ENCODE data around the gene GPR160. TPM values are rescaled to one million over a fixed set of nuclear protein-coding genes. Genes with fewer than 3 reads are reported as not detected.

Gene GPR160
- total RNA-seq, 1 donor from 2014 or later, result 14.6 TPM

DNA sequence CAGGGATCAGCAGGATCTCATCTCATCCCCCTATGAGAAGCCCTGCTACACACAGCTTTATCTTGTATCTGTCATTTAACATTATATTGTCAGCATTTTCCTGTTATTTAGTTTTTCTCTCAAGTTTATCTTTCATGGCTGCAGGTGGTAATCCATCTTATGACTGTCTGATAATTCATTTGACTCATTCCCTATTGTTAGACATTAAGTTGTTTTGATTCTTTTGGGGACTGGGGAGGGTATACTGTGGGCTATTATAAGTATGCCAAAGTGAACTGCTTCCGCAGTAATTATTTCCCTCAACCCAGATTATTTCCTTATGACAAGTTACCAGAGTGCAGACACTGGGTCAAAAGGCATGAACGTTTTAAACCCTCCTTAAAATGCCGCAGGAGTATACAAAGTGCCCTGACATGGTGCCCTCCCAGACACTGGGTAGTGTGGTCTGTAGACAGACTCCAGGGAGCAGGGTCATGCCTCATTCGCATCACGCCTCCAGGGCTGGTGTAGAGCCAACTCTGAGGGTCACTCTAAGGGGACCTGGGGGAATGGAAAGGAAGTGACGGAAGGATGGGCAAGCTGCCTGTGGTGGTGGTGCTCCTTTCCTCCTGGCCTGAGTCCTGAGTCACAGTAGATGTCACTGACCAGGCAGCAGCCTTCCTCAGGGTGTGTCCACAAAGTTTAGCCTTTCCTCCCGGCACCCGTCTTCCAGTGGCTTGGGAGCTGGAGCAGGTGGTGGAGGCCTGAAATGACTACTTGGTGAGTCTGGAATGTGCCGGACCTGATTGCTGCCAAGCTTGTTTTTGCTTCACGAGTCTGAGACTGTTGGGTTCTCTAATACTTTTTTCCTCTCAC, 11.6 kb downstream of the GPR160 start:
- no peaks in the 10 kb centered on the region for H3K36me3 Mint-ChIP-seq (ENCODE audit: low read depth, unreplicated experiment)
- H3K4me3 Mint-ChIP-seq (ENCODE audit: unreplicated experiment), result no peak overlapping the region
- peaks cover 3% of the 10 kb centered on the region for H3K27me3 Mint-ChIP-seq (ENCODE audit: unreplicated experiment)
- DNase-seq (ENCODE audit: low spot score), result no peak
- H3K4me1 Mint-ChIP-seq (ENCODE audit: unreplicated experiment), result peaks cover 4% of the 10 kb centered on the region
- TF ChIP-seq, protein P1, sequence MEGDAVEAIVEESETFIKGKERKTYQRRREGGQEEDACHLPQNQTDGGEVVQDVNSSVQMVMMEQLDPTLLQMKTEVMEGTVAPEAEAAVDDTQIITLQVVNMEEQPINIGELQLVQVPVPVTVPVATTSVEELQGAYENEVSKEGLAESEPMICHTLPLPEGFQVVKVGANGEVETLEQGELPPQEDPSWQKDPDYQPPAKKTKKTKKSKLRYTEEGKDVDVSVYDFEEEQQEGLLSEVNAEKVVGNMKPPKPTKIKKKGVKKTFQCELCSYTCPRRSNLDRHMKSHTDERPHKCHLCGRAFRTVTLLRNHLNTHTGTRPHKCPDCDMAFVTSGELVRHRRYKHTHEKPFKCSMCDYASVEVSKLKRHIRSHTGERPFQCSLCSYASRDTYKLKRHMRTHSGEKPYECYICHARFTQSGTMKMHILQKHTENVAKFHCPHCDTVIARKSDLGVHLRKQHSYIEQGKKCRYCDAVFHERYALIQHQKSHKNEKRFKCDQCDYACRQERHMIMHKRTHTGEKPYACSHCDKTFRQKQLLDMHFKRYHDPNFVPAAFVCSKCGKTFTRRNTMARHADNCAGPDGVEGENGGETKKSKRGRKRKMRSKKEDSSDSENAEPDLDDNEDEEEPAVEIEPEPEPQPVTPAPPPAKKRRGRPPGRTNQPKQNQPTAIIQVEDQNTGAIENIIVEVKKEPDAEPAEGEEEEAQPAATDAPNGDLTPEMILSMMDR (IDR thresholded peaks at IDR 0.05; ENCODE audit: unreplicated experiment), result no peak
- no peak overlapping the region for H3K27ac Mint-ChIP-seq (ENCODE audit: unreplicated experiment)
- H3K9me3 Mint-ChIP-seq (ENCODE audit: unreplicated experiment), result no peaks in the 10 kb centered on the region

DNA sequence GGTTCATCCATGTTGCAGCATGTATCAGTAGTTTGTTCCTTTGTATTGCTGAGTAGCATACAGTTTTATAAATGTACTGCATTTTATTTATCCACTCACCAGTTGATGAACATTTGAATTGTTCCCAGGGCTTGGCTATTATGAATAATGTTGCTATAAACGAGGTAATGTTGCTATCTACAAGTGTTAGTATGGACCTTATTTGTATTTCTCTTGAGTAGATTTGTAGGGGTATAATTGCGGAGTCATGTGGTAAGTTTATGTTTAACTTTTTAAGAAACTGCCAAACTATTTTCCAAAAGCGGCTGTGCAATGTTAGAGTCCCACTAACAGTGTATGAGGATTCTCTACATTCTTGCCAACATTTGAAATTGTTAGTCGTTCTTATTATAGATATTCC, 13.0 kb downstream of the GPR160 start:
- TF ChIP-seq, protein P1 (IDR thresholded peaks at IDR 0.05; ENCODE audit: unreplicated experiment), result no peak
- no peak overlapping the region for H3K4me3 Mint-ChIP-seq (ENCODE audit: unreplicated experiment)
- H3K9me3 Mint-ChIP-seq (ENCODE audit: unreplicated experiment), result no peaks in the 10 kb centered on the region
- no peaks in the 10 kb centered on the region for H3K4me1 Mint-ChIP-seq (ENCODE audit: unreplicated experiment)
- no peak for DNase-seq (ENCODE audit: low spot score)
- H3K27ac Mint-ChIP-seq (ENCODE audit: unreplicated experiment), result no peak overlapping the region
- no peaks in the 10 kb centered on the region for H3K27me3 Mint-ChIP-seq (ENCODE audit: unreplicated experiment)
- no peaks in the 10 kb centered on the region for H3K36me3 Mint-ChIP-seq (ENCODE audit: low read depth, unreplicated experiment)

- Mint-ChIP-seq H3K36me3 (ENCODE audit: low read depth, unreplicated experiment) (no peaks in the 10 kb centered on the region), H3K9me3 (ENCODE audit: unreplicated experiment) (no peaks in the 10 kb centered on the region), H3K4me1 (ENCODE audit: unreplicated experiment) (no peaks in the 10 kb centered on the region), H3K4me3 (ENCODE audit: unreplicated experiment) (no peak overlapping the region), H3K27ac (ENCODE audit: unreplicated experiment) (no peak overlapping the region), H3K27me3 (ENCODE audit: unreplicated experiment) (no peaks in the 10 kb centered on the region)
- no peak for DNase-seq (ENCODE audit: low spot score)
- TF ChIP-seq, protein P1 (IDR thresholded peaks at IDR 0.05; ENCODE audit: unreplicated experiment), result no peak
These were observed 14.6 kb downstream of the GPR160 start for GRCh38 chr3:170052398-170052797.

DNA sequence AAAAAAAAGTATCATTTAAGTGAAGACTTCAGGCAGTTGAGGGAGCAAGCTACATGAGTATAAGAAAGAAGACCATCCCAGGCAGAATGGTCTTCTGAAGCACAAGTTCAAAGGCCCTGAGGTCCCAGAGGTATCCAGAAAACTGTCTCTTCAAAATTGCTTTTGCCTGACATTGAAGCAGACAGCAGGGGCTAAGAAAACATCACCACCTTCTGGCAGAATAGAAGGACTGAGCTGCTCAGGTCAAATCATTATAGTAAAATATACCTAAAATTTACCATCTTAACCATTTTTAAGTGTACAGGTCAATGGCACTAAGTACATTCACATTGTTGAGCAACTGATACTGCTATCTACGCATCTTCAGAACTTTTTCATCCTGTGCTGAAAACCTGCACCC, 16.4 kb downstream of the GPR160 start:
- Mint-ChIP-seq H3K27me3 (ENCODE audit: unreplicated experiment) (no peaks in the 10 kb centered on the region), H3K9me3 (ENCODE audit: unreplicated experiment) (no peaks in the 10 kb centered on the region), H3K36me3 (ENCODE audit: low read depth, unreplicated experiment) (no peaks in the 10 kb centered on the region), H3K4me1 (ENCODE audit: unreplicated experiment) (peaks cover 2% of the 10 kb centered on the region), H3K4me3 (ENCODE audit: unreplicated experiment) (no peak overlapping the region), H3K27ac (ENCODE audit: unreplicated experiment) (no peak overlapping the region)
- TF ChIP-seq, protein P1 (IDR thresholded peaks at IDR 0.05; ENCODE audit: unreplicated experiment), result no peak
- DNase-seq (ENCODE audit: low spot score), result no peak

- DNase-seq (ENCODE audit: low spot score), result no peak
- H3K36me3 Mint-ChIP-seq (ENCODE audit: low read depth, unreplicated experiment), result no peaks in the 10 kb centered on the region
- no peak overlapping the region for H3K4me3 Mint-ChIP-seq (ENCODE audit: unreplicated experiment)
- TF ChIP-seq, protein P1 (IDR thresholded peaks at IDR 0.05; ENCODE audit: unreplicated experiment), result no peak
- H3K9me3 Mint-ChIP-seq (ENCODE audit: unreplicated experiment), result no peaks in the 10 kb centered on the region
- H3K27ac Mint-ChIP-seq (ENCODE audit: unreplicated experiment), result no peak overlapping the region
- H3K27me3 Mint-ChIP-seq (ENCODE audit: unreplicated experiment), result no peaks in the 10 kb centered on the region
- peaks cover 8% of the 10 kb centered on the region for H3K4me1 Mint-ChIP-seq (ENCODE audit: unreplicated experiment)
These were observed 17.4 kb downstream of the GPR160 start for GRCh38 chr3:170055209-170055608.
